ENCODE results near the gene DOC2A.
"Not testable (repeated sequence)": the region's sequence is repeated elsewhere in the genome, so short reads cannot be mapped to it uniquely, and the experiment has no call there.

DOC2A gene

GRCh38 chr16:29971304-29971703 is 39.5 kb downstream of the DOC2A start:
- DNase-seq = no peak

GRCh38 chr16:29968205-29968604 is 42.6 kb downstream of the DOC2A start:
- no peak for DNase-seq

GRCh38 chr16:29963021-29963743 is 47.6 kb downstream of the DOC2A start:
- DNase-seq = no peak

- peak; percentile 10 for DNase-seq
Measured at GRCh38 chr16:29962344-29962994, 48.4 kb downstream of the DOC2A start.

- DNase-seq = peak; percentile 92
Measured at GRCh38 chr16:29961479-29962343, 49.1 kb downstream of the DOC2A start, which contains the start of gene TMEM219. Gene TMEM219 (plus strand): TSS chr16:29962079. CDS start chr16:29963144, 1,065 bp downstream.

GRCh38 chr16:29961127-29961478 is 49.7 kb downstream of the DOC2A start:
- DNase-seq = no peak

- not testable (repeated sequence) for DNase-seq
Measured at GRCh38 chr16:29959821-29960220, 51.0 kb downstream of the DOC2A start.

- DNase-seq = no peak
Measured at GRCh38 chr16:29959293-29959692, 51.5 kb downstream of the DOC2A start.

- no peak for DNase-seq
Measured at GRCh38 chr16:29958756-29959155, 52.1 kb downstream of the DOC2A start.
